ENCODE data around the gene TRIO. TPM values are rescaled to one million over a fixed set of nuclear protein-coding genes. Genes with fewer than 3 reads are reported as not detected.

The TRIO gene
- total RNA-seq, 1 experiment from 2014 or later = 68.4 TPM

- TF ChIP-seq TCF7L2 (IDR thresholded peaks at IDR 0.05; ENCODE audit: borderline replicate concordance, extremely low read depth, insufficient read depth, insufficient read length) (no peak), ELF1 (IDR thresholded peaks at IDR 0.05; ENCODE audit: borderline replicate concordance, low read depth) (no peak), RAD21 (IDR thresholded peaks at IDR 0.05; ENCODE audit: low read depth) (no peak), YY1 (IDR thresholded peaks at IDR 0.05; ENCODE audit: extremely low read depth, insufficient replicate concordance, low read depth, low read length) (no peak), FOSL1 (IDR thresholded peaks at IDR 0.05; ENCODE audit: low read depth) (no peak), SIN3A (IDR thresholded peaks at IDR 0.05; ENCODE audit: low read depth) (no peak), CEBPB (IDR thresholded peaks at IDR 0.05; ENCODE audit: low read depth) (no peak), POLR2A (IDR thresholded peaks at IDR 0.05; ENCODE audit: borderline replicate concordance, extremely low read depth, insufficient read depth, insufficient read length) (no peak), ZBTB33 (IDR thresholded peaks at IDR 0.05; ENCODE audit: extremely low read depth, insufficient replicate concordance, low read length) (no peak), MAX (IDR thresholded peaks at IDR 0.05) (no peak)
Measured at GRCh38 chr5:14306329-14306815, 163.2 kb downstream of the TRIO start (continued).

GRCh38 chr5:14308384-14309154, 165.4 kb downstream of the TRIO start:
- peaks cover 3 to 17% of the 10 kb centered on the region in 2 experiments; a peak in 2 of 4 replicates for H3K36me3 ChIP-seq (ENCODE audit: control insufficient read depth in 1 of 2, insufficient read depth in 2 of 2, low read length in 2 of 2)
- no peak for ATAC-seq
- no TSS peak for BruUV-seq (replicated peaks)
- H3K9me3 ChIP-seq (ENCODE audit: control insufficient read depth in 1 of 2, insufficient read depth in 1 of 2, low read depth in 1 of 2, low read length in 2 of 2) = no peaks in the 10 kb centered on the region
- POLR2A ChIA-PET = no interaction called here
- no peak for DNase-seq (ENCODE audit: low read depth, low spot score)
- no peak overlapping the region for H2AFZ ChIP-seq (ENCODE audit: low read depth, low read length, poor library complexity, severe bottlenecking)
- H3K4me3 ChIP-seq (replicated peaks in 1 of 2; ENCODE audit: low read depth in 1 of 2, low read length in 2 of 2) = no peak overlapping the region
- H3K9me2 ChIP-seq (ENCODE audit: insufficient read depth) = no peaks in the 10 kb centered on the region
- H4K20me1 ChIP-seq (ENCODE audit: insufficient read depth) = no peaks in the 10 kb centered on the region
- intact Hi-C loops (cut with micrococcal nuclease) = no loop called here
- 0 out of 4 replicates have a peak, but pooled peaks cover 0 to 3% of the 10 kb centered on the region in 2 experiments for H3K4me1 ChIP-seq (ENCODE audit: control insufficient read depth in 1 of 2, insufficient read depth in 2 of 2, low read length in 2 of 2)
- RAD21 ChIA-PET (ENCODE audit: low non-redundant PET in 1 of 2, low total read pairs in 2 of 2, uncharacterized antibody in 2 of 2, unreplicated experiment in 2 of 2) = no interaction called here
- CTCF ChIA-PET = no interaction called here
- no peak overlapping the region for H3K27ac ChIP-seq (ENCODE audit: low read depth, low read length)
- TF ChIP-seq YY1 (IDR thresholded peaks at IDR 0.05; ENCODE audit: extremely low read depth, insufficient replicate concordance, low read depth, low read length) (no peak), EGR1 (IDR thresholded peaks at IDR 0.05; ENCODE audit: low read depth) (no peak), ZNF274 (IDR thresholded peaks at IDR 0.05; ENCODE audit: low read depth, low read length) (no peak), FOSL1 (IDR thresholded peaks at IDR 0.05; ENCODE audit: low read depth) (no peak), ELF1 (IDR thresholded peaks at IDR 0.05; ENCODE audit: borderline replicate concordance, low read depth) (no peak), REST (IDR thresholded peaks at IDR 0.05; ENCODE audit: low read depth) (no peak), MAX (IDR thresholded peaks at IDR 0.05) (no peak), ATF3 (IDR thresholded peaks at IDR 0.05) (no peak), SRF (IDR thresholded peaks at IDR 0.05; ENCODE audit: low read depth) (no peak)
- H3K9ac ChIP-seq (ENCODE audit: low read length) = no peak overlapping the region
- peaks cover 2% of the 10 kb centered on the region; the same call in 1 of the 2 replicates for H3K79me2 ChIP-seq (ENCODE audit: insufficient read depth, low read length)
- H3K4me2 ChIP-seq (ENCODE audit: low read length) = no peak overlapping the region
- H3K27me3 ChIP-seq (ENCODE audit: insufficient read depth, low read length) = no peaks in the 10 kb centered on the region

Measured in HCT116 (cell line).